Left lung (tissue), 10 donors: ENCODE data around the gene MRTFB. TPM values are rescaled to one million over a fixed set of nuclear protein-coding genes. Genes with fewer than 3 reads are reported as not detected.

Experiments used
- ATAC-seq: fragments of 200-7000 bp; cut with Tn5 transposase; one replicate; pipeline ENCODE4 v1.9.1; 2020; ENCODE audit warnings: moderate library complexity
- DNase-seq, 4 donors: peaks; one replicate each; pipeline ENCODE4 v3.0.0-alpha.2; 2013 to 2020
- H3K27ac ChIP-seq, 2 donors: fragments of 200-600 bp; sonication (generic) in 1 of 2; one replicate each; pipeline versions ENCODE4 v1.5.0 to v1.8.0; 2020 to 2021
- H3K27me3 ChIP-seq, 2 donors: fragments of 200-600 bp; sonication (generic) in 1 of 2; one replicate each; pipeline versions ENCODE4 v1.5.0 to v1.8.0; 2020 to 2021
- H3K36me3 ChIP-seq, 2 donors: fragments of 200-600 bp; sonication (generic) in 1 of 2; one replicate each; pipeline versions ENCODE4 v1.5.0 to v1.8.0; 2020 to 2021
- H3K4me1 ChIP-seq, 2 donors: fragments of 200-600 bp; one replicate each; pipeline ENCODE4 v1.8.0; 2021
- H3K4me3 ChIP-seq, 2 donors: fragments of 200-600 bp; sonication (generic) in 1 of 2; one replicate each; pipeline versions ENCODE4 v1.5.0 to v1.8.0; 2020 to 2021; ENCODE audit warnings: mild to moderate bottlenecking in 1 of 2
- H3K9me3 ChIP-seq, 2 donors: fragments of 200-600 bp; sonication (generic) in 1 of 2; one replicate each; pipeline versions ENCODE4 v1.5.0 to v1.8.0; 2020 to 2021
- intact Hi-C, 2 donors: fragments of 100-400 bp; cut with DNase I; formaldehyde crosslinking; loops; one replicate each; pipeline versions ENCODE4 v1.11.2 to v1.14.2; 2022
- microRNA-seq, 2 donors: library from miRNA; unstranded; fragments of <30 nt; microRNA quantifications; one replicate each; pipeline ENCODE4, GENCODE V29; 2019
- polyA plus RNA-seq, 6 donors: library from polyadenylated mRNA; unstranded; fragments of 120-200 nt; gene quantifications; one replicate each; pipeline ENCODE4 v1.2.1, GENCODE V29; 2013; ENCODE audit not compliant: insufficient read length in 6 of 6
- total RNA-seq, 2 donors: library from RNA; stranded (reverse); fragmentation: NEBNext Ultra II Directional; extraction: Animal tissue kit (Norgen Biotek cat#: 25700); gene quantifications; one replicate each; pipeline ENCODE4 v1.2.1, GENCODE V29; 2021
- TF ChIP-seq, protein P1 (sequence below), 2 donors: fragments of 200-600 bp; sonication (generic) in 1 of 2; IDR thresholded peaks; one replicate each; pipeline versions ENCODE4 v1.5.0 to v1.8.0; 2021; ENCODE audit warnings: antibody characterized with exemption in 2 of 2
- donor health status: DM: no; HTN: yes; CAD: no.
- donor health status: DM: no; HTN: no; CAD: no.

MRTFB gene
- total and polyA plus RNA-seq, 8 donors = 34.4 to 48.9 (median 36.7) TPM

DNA sequence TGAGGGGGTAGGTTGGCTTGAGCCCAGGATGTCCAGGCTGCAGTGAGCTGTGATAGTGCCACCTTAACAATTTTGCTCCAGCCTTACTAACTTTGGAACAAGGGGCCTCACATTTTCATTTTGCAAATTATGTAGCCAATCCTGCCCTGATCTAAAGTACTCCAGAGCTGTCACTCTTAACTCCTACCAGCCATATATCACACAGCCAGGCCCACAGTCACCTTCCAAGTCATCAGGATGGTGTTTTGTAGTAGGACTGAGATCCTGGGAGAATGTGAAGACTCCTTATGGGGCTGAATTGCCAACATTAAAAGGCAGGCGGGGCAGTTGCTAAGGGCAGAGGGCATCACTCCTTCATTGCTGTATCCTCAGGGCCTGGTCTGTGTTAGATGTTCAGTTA lies 243.0 kb downstream of the MRTFB start:
- Histone ChIP-seq H3K4me1 (peaks cover 0 to 3% of the 10 kb centered on the region in 2 donors), H3K27me3 (peaks cover 0 to 7% of the 10 kb centered on the region in 2 donors), H3K36me3 (no peaks in the 10 kb centered on the region), H3K27ac (no peak overlapping the region), H3K4me3 (no peak overlapping the region), H3K9me3 (no peaks in the 10 kb centered on the region)
- ATAC-seq (no peak), DNase-seq (no peak)
- intact Hi-C loops = no loop called here
- TF ChIP-seq, protein P1, sequence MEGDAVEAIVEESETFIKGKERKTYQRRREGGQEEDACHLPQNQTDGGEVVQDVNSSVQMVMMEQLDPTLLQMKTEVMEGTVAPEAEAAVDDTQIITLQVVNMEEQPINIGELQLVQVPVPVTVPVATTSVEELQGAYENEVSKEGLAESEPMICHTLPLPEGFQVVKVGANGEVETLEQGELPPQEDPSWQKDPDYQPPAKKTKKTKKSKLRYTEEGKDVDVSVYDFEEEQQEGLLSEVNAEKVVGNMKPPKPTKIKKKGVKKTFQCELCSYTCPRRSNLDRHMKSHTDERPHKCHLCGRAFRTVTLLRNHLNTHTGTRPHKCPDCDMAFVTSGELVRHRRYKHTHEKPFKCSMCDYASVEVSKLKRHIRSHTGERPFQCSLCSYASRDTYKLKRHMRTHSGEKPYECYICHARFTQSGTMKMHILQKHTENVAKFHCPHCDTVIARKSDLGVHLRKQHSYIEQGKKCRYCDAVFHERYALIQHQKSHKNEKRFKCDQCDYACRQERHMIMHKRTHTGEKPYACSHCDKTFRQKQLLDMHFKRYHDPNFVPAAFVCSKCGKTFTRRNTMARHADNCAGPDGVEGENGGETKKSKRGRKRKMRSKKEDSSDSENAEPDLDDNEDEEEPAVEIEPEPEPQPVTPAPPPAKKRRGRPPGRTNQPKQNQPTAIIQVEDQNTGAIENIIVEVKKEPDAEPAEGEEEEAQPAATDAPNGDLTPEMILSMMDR (IDR thresholded peaks at IDR 0.05) = no peak

DNA sequence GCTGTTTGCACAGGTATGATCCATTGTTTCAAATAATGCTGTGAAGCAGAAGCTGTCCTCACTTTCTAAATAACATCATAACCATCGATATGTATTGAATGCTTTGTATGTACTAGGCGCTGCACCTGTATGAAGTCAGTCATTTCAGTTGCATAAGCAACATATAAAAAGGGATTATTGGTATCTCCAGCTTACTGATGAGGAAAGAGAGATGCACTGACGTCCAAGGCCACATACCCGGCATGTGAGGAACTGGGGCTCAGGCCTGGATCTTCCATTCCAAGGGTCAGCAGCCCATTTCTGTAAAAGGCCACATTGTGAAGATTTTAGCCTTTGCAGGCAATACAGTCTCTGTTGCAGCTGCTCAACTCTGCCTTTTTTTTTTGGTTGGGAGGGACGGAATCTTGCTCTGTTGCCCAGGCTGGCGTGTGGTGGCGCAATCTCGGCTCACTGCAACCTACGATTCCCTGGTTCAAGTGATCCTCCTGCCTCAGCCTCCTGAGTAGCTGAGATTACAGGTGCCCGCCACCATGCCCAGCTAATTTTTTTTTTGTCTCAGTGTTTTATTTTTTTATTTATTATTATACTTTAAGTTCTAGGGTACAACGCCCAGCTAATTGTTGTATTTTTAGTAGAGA lies 244.7 kb downstream of the MRTFB start:
- no peak overlapping the region for H3K27ac ChIP-seq
- no peak overlapping the region for H3K4me3 ChIP-seq
- no peaks in the 10 kb centered on the region for H3K36me3 ChIP-seq
- no peak for ATAC-seq
- peaks cover 0 to 3% of the 10 kb centered on the region in 2 donors for H3K27me3 ChIP-seq
- H3K4me1 ChIP-seq = no peaks in the 10 kb centered on the region
- H3K9me3 ChIP-seq = no peaks in the 10 kb centered on the region
- intact Hi-C loops = no loop called here
- TF ChIP-seq, protein P1 (IDR thresholded peaks at IDR 0.05) = no peak
- DNase-seq = no peak

Small RNA genes within 50 kb of the gene (microRNA-seq; reads per million reads assigned to microRNA genes)
- gene MIR193B (93.7 to 153 reads per million in 2 donors), gene MIR365A (1.3 to 2.9 reads per million in 2 donors)

Other genes starting within 250 kb of the MRTFB start
- gene ERCC4, start 151.2 kb upstream of the MRTFB start, total RNA-seq = 10 to 100 TPM; 10.7 to 11.8 TPM
- gene ERCC4, start 151.2 kb upstream of the MRTFB start, polyA plus RNA-seq = 10 to 100 TPM; 14.4 to 20.1 (median 17.8) TPM